GM18502 (cell line): Measurements from ENCODE around the gene SPATA6.
"Not testable (repeated sequence)": the region's sequence is repeated elsewhere in the genome, so short reads cannot be mapped to it uniquely, and the experiment has no call there.

Experiments used
- ATAC-seq: cut with Tn5 transposase; IDR thresholded peaks from one replicate; pipeline ENCODE4 v1.9.1; 2021; ENCODE audit warnings: mild to moderate bottlenecking; ENCODE audit not compliant: unreplicated experiment, poor library complexity

The SPATA6 gene

DNA sequence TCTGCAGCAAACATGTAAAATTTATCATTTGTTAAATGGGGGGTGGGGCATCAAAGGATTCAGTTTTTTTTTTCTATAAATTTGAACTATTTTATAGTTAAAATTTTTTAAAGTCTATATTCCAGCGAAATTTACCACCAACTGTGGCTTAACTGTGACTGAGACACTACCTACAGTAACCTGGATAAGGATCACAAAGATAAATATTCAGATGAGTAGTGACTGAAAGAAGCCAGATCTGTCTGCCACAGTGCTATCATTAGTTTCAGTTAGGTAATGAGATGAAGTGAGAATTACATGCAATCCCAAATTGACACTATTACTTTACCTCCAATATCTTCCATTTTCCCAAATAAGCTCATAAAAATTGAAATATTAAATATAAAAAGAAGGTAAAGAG lies 5.4 kb downstream of the SPATA6 start:
- no peak for ATAC-seq

DNA sequence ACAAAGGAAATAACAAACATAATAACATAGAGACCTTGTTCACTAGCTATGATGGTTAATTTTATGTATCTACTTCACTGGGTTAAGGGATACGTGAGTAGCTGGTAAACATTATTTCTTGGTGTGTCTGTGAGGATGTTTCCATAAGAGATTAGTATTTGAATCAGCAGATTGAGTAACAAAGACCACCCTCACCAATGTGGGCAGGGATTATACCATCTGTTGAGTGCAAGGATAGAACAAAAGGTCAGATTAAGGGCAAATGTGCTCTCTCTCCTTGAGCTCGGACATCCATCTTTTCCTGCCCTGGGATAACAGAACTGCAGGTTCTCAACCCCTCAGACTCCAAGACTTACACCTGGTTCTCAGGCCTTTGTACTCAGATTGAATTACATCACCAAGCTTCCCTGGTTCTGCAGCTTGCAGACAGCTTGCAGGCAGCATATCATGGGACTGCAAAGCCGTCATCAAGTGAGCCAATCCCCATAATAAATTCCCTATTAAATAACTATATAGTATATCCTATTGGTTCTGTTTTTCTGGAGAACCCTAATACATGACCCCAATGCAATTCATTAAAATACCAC lies 9.2 kb downstream of the SPATA6 start:
- ATAC-seq, result no peak

DNA sequence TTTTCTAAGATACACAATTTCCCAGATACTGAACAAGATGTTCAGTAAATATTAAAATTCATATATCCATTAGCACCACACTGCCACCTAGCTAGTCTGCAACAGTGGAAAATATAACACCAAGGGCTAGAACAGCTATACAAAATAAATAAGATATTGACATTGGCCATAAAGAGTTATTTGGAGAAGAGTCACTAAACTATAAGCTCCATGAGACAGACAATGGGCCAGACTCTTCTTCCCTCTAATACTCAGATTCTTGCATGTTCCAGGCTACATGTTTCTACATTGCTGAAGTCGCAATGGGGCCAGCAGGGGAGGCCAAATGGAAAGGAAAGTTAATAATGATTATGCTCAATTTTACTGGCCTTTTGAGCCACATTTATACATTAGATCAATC lies 21.5 kb downstream of the SPATA6 start:
- no peak for ATAC-seq

DNA sequence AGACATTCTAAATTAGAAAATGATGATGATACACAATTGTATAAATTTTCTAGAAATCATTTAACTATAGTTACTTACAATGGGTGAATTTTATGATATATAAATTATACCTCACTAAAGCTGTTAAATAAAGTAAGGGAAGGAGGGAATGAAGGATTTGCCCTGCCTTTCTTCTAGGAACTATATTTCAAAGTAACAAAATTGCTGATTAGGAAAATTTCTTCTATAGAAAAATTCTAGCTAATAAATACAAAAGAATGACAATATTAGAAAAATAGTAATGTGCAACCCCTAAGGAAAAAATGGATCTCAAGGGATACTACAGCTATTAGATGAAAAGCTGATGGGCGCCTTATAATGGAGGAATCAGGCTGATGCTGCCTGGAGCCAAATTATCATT lies 23.1 kb downstream of the SPATA6 start:
- no peak for ATAC-seq

DNA sequence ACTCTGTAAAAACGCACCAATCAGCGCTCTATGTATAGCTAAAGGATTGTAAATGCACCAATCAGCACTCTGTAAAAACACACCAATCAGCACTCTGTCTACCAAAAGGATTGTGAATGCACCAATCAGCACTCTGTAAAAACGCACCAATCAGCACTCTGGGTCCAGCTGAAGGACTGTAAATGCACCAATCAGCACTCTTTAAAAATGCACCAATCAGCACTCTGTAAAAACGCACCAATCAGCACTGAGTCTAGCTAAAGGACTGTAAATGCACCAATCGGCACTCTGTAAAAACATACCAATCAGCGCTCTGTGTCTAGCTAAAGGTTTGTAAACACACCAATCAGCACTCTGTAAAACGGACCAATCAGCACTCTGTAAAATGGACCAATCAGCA lies 27.8 kb downstream of the SPATA6 start:
- ATAC-seq, result not testable (repeated sequence)

DNA sequence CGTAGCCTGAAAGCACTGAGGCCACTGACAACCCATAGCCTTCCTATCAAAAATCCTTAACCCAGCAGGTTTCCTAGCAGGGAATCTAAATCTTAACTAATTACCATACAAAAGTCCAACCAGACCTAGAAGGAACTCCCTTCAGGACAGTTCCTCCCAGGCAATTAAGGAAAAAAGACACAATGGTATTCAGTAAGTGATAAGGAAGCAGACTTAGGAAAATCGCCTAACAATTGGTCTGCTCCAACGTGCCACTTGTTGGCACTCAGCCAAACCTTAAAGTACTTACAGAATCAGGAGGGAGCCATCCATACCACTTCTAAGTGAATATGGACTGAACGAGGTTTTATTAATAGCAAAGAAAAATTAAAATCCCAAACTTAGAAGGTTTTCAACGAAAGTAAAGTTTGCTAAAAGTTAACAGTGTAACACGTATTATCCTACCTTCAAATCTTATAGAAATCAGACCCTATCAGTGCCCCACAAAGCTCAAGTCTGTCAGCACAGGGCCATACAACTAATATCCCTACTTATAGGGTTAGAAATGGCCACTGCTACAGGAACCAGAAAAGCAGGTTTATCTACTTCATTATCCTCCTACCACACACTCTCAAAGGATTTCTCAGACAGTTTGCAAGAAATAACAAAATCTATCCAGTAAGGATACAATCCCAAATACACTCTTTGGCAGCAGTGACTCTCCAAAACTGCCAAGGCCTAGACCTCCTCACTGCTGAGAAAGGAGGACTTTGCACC lies 29.0 kb downstream of the SPATA6 start:
- ATAC-seq, result no peak

DNA sequence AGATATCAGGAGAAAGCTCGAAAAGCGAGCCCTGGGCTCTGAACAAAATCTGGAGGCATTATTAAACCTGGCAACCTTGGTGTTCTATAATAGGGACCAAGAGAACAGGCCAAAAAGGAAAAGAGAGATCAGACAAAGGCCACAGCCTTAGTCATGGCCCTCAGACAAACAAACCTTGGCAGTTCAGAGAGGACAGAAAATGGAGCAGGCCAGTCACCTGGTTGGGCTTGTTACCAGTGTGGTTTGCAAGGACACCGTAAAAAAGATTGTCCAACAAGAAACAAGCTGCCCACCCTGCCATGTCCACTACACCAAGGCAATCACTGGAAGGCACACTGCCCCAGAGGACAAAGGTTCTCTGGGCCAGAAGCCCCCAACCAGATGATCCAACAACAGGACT lies 31.2 kb downstream of the SPATA6 start:
- not testable (repeated sequence) for ATAC-seq

DNA sequence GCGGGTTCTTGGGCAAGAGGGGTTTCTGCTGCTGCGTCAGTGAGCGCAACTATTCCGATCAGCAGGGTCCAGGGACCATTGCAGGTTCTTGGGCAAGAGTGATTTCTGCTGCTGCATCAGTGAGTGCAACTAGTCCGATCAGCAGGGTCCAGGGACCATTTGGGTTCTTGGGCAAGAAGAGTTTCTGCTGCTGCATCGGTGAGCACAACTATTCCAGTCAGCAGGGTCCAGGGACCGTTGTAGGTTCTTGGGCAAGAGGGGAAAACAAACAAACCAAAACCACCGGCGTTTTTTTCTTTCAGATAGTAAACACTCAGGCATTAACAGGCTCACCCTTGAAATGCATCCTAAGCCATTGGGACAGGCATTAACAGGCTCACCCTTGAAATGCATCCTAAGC lies 32.6 kb downstream of the SPATA6 start:
- no peak for ATAC-seq

DNA sequence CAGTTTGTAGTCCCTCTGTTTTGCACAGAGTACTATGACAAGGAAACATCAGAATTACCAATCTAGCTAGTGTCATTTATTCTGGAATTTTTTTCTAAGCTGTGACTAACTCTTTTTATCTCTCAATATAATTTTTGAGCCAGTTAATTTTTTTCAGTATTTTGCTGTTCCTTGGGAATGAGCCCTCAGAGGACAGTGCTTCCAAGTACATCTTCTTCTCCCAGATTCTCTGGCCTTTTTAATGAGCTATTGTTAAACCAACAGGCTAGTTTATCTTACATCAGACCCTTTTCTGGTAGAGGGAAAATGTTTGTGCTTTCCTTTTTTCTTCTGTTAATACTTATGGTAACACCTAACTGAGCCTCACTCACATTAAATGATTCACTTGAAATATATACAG lies 34.6 kb downstream of the SPATA6 start:
- not testable (repeated sequence) for ATAC-seq

DNA sequence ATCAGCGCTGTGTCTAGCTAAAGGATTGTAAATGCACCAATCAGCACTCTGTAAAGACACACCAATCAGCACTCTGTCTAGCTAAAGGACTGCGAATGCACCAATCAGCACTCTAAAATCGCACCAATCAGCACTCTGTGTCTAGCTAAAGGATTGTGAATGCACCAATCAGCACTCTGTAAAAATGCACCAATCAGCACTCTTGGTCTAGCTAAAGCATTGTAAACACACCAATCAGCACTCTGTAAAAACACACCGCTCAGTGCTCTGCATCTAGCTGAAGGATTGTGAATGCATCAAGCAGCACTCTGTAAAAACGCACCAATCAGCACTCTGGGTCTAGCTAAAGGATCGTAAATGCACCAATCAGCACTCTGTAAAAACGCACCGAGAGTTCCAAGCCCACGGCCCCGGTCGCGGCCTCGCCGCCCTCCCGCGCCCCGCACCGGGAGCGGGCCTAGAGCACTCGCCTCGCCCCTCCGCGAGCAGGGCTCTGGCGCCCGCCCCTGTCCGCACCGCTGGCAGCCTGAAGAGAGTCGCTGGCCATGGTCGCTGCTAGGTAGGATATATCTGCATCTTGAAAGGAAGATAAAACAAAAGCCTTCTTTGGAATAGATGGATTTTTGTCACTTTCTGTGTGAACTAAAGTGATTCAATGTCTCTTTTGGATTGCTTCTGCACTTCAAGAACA lies 36.5 kb downstream of the SPATA6 start:
- not testable (repeated sequence) for ATAC-seq

DNA sequence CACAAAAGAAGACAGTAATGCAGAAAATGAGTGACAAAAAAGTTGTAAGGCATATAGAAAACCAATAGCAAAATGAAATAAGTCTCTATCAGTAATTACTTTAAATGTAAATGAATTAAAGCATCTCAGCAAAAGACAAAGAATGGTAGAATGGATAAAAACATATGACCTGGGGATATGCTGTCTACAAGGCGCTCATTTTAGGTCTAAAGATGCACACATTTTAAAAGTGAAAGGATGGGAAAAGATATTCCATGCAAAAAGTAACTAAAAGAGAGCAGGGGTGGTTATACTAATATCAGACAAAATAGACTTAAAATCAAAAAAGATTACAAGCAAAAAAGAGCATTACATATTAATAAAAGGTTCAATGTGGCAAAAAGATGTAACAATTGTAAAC lies 41.2 kb downstream of the SPATA6 start:
- ATAC-seq, result no peak

DNA sequence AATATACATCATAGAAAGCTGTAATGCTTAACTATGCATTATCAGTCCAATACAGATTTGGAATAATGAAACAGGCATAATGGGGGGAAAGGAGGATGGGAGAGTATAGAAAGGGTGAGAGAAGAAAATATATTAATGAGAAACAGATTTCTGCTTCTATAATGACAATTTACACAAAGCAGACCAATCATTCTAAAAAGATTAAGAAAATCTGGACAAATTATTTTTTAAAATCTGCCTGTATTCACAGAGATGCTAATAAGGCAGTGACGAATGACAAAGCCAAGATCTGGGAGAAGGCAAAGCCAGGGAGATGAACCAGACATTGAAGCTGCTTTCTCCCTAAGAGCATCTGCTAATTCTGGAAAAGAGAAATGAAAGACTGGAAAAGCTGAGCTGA lies 50.0 kb downstream of the SPATA6 start:
- ATAC-seq, result no peak

DNA sequence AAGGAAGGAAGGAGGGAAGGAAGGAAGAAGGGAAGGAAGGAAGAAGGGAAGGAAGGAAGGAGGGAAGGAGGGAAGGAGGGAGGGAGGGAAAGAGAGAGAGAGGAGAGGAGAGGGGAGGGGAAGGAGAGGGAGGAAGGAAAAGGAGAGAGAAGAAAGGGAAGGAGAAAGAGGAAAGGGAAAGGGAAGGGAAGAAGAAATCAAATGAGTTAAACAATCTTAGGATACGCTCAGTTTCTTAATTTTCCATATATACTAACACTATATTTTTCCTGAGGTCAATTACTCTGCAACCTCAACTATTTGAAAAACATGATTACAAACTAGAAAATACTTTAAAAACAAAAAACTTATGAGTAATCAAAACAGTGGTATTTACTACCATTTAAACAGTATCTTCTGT lies 53.3 kb downstream of the SPATA6 start:
- no peak for ATAC-seq

DNA sequence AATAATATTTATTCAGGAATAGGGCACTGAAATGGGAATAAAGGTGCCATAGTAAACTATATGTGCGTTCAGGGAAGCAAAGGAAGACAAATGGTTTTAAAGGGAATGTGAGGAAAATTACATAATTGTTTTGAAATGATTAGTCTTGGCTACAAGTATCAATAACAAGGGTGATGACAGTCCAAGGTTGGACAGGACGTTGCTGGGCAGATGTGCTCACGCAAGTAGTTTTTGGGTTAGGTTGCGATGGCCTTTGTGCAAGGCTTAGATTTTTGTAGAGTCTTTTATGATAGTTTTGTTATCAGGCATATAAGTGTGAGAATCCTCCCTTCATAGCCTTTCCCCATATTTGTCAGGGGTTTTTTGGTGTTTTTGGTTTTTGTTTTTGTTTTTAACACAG lies 57.0 kb downstream of the SPATA6 start:
- no peak for ATAC-seq

DNA sequence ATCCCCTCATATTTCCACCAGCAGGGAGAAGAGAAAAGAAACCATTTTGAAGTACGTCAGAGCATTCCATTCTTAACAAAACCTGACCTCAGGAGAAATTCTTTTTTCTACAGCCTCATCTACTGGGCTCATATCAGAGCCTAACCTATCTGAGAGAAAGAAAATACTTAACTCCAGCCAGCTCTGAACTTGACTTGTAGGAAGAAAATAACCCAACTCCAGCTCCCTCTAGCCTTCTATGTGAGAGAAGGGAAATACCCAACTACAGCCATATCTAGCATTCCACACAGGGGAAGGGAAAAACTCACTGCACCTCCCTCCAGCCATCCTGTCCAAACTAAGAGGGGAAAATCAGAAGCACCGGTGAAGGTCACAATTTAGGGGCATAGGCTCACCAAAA lies 57.7 kb downstream of the SPATA6 start:
- no peak for ATAC-seq

DNA sequence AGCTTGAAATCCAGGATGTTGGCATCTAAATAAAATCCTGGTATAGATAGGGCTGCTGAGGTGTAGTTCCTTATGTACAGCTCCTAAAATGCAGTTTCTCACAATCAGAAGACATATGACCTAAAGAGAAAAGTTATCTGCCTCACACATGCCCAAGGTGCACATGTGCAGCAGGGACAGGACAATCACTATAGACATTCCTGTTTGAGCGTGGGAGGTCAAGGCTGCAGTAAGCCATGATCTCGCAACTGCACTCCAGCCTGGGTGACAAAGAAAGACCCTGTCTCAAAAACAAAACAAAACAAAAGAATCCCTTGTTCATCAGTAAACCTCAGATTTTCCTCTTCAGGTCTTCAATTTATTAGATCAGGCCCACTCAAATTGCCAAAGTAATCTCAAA lies 66.1 kb downstream of the SPATA6 start:
- no peak for ATAC-seq

DNA sequence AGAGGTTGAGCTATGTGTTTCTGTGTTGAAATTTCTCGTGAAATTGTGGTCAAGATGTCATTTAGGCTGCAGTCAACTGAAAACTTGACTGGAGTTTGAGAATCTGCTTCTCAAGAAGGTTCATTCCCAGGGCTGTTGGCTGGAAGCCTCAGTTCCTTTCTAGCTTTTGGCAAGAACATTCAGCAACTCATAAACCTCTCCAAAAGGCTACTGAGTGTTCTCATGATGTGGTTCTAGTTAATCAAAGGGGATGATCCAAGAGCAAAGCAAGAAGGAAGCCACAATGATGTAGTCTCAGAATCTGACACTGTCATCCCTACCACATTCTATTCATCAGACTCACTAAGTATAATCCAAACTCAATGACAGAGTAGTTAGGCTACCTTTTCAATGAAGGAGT lies 66.6 kb downstream of the SPATA6 start:
- ATAC-seq, result no peak

DNA sequence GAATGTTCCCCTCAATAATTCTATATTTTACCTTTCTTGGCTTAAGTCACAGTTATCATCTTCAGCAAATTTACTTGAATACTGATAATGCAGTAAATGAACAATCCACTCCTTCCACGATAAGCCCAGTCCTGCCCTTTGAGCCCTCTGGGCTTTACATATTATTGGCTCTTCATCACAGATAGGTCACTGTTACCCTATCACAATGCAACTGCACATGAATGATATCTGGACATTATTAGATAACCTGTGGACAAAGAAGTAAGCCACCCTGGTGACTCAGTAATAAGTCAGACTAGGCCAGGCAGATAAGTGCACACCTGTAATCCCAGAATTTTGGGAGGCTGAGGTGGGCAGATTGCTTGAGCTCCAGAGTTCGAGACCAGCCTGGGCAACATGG lies 69.4 kb downstream of the SPATA6 start:
- ATAC-seq, result no peak

DNA sequence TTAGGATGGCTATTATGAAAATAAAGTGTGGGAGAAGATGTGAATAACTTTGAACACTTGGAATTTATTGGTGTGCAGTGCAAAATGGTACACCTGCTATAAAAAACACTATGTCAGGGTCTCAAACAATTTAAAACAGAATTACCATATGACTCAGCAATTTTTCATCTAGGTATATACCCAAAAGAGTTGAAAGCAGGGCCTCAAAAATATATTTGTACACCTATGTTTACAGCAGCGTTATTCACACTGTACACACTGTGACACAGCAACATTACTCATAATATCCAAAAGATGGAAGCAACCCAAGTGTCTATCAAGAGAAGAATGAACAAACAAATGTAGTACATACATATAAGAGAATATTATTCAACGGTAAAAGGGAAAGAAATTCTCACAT lies 75.8 kb downstream of the SPATA6 start:
- no peak for ATAC-seq

DNA sequence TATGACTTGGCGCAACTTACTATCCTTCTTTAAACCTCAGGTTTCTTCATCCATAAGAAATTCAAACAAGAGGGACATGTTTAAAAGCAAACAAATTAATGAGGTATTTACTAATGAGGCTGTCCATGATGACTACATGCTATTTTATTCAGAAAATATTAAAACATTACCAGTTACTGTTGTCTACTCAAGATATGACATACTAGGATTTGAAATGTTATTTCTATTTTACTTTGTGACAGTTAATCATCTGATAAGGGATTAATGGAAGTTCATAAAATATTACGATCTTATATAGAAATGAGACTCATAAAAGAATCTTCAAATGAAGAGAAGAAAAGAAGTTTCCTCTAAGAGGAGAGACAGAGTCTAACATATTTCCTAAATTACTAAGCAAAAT lies 80.1 kb downstream of the SPATA6 start:
- no peak for ATAC-seq

DNA sequence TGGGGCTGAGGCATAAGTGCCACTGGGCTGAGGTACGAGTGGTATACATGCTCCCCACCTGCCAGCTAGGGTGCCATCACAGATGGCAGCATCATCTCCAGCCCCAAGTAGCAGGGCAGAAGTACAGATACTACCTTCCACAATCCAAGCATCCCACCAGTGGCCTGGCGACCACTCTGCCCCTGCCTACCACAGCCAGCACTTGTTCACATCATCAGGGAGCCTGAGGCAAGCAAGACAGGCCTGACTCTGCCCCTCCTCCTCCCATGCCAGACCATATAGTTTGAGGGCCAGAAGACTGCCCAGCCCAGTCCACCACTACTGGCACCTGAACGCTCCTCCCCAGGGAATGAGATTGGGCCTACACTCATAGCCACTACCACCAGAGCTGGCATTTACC lies 84.6 kb downstream of the SPATA6 start:
- no peak for ATAC-seq

DNA sequence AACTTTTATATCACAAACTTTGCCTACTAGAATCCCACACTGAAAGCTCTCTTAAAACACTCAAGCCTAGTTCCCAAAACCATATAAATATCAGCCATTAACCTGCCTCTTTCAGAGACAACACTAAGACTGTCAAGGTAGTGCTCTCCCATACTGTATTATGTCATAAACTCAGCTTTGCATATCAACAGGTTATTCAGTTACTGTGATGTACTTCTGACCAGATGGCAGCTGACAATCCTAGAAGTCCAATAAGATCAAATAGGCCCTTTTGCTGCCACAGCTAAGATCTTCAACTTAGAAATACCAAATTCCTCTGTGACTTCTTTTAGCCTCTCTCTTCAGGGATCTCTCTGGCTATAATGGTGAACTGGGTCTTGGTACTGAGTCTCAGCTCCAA lies 97.2 kb downstream of the SPATA6 start:
- no peak for ATAC-seq
